ENCODE measurements around the gene NABP1.

DNA sequence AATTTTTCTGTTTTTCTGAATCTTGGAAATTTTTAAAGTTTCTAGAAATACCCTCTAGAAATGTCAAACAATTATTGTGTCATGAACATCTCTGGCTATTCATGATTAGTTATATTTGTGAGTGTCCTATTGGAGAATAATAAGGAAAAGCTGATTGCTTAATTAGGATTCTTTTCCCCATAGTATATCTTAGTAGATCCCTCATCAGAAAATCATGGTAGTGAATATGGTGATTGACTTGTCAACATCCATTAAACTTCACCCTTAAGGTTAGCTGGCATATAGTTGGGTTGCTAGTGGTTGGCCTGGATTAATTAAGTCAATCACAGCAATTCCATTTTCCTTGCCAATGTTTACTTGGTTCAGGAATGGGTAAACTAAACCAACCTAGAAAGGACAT, 18.7 kb upstream of the NABP1 start:
- TF ChIP-seq, protein P1, sequence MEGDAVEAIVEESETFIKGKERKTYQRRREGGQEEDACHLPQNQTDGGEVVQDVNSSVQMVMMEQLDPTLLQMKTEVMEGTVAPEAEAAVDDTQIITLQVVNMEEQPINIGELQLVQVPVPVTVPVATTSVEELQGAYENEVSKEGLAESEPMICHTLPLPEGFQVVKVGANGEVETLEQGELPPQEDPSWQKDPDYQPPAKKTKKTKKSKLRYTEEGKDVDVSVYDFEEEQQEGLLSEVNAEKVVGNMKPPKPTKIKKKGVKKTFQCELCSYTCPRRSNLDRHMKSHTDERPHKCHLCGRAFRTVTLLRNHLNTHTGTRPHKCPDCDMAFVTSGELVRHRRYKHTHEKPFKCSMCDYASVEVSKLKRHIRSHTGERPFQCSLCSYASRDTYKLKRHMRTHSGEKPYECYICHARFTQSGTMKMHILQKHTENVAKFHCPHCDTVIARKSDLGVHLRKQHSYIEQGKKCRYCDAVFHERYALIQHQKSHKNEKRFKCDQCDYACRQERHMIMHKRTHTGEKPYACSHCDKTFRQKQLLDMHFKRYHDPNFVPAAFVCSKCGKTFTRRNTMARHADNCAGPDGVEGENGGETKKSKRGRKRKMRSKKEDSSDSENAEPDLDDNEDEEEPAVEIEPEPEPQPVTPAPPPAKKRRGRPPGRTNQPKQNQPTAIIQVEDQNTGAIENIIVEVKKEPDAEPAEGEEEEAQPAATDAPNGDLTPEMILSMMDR (IDR thresholded peaks at IDR 0.05): no peak
- no peak for TF ChIP-seq GATA3 (IDR thresholded peaks at IDR 0.05; ENCODE audit: borderline replicate concordance)
- TF ChIP-seq, protein P2, sequence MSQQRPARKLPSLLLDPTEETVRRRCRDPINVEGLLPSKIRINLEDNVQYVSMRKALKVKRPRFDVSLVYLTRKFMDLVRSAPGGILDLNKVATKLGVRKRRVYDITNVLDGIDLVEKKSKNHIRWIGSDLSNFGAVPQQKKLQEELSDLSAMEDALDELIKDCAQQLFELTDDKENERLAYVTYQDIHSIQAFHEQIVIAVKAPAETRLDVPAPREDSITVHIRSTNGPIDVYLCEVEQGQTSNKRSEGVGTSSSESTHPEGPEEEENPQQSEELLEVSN (IDR thresholded peaks at IDR 0.05; ENCODE audit: borderline replicate concordance, low read depth): no peak
- TF ChIP-seq MAFK (IDR thresholded peaks at IDR 0.05; ENCODE audit: partially characterized antibody): no peak
